Measurements from ENCODE around the gene LCE3A.
"Not testable (repeated sequence)": the region's sequence is repeated elsewhere in the genome, so short reads cannot be mapped to it uniquely, and the experiment has no call there.

Gene LCE3A

DNA sequence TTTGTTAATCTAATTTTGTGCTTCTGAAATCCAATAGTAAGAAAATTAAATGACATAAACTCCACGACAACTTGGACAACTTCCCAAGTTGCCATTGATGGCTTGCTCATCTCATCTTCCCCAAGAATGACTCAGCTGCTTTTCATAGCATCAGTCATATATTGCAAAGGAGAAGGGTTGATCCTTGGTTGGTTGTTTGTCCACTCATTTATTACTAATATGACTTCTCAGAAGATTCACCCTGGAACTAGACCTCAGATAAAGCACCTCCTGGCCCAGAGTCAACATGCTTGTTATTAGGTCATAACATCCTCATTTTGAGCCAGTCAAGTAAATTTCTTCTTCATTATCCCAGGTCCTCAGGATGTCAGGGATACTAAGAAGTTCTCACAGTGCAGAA is 40.3 kb downstream of the LCE3A start:
- no peak for DNase-seq

DNA sequence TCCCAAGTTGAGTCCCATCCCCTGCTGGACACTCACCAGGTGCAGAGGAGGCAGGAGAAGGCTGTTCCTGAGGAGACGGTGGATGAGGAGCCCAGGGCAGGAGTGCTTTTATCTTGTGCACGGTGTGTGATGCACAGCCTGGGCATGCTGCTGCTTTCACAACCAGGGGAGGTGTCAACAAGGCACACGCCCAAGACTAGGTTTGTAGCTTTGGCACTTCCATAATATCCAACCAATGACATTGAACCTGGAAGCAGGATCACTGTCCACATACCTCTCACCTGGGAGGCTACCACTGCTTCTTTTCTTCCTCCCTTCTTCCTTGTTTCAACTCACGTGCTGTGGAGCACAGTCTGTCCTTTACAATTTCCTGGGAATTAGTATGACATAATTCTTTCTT is 42.5 kb downstream of the LCE3A start, which contains the start of gene LCE3D:
Gene LCE3D (minus strand): TSS at position 84 of the 400 bp plus-strand sequence. CDS start 580 bp downstream, outside the sequence.
- in situ Hi-C loops (cut with HindIII; ENCODE audit: low pct_ligation_motif_present, low pct_unique_long_range_greater_than_20kb, low sequenced_read_pairs), result no loop called here
- DNase-seq, result no peak

More for the DNA sequence above, 40.3 kb downstream of the LCE3A start:
- in situ Hi-C loops (cut with HindIII; ENCODE audit: low pct_ligation_motif_present, low pct_unique_long_range_greater_than_20kb, low sequenced_read_pairs), result no loop called here

DNA sequence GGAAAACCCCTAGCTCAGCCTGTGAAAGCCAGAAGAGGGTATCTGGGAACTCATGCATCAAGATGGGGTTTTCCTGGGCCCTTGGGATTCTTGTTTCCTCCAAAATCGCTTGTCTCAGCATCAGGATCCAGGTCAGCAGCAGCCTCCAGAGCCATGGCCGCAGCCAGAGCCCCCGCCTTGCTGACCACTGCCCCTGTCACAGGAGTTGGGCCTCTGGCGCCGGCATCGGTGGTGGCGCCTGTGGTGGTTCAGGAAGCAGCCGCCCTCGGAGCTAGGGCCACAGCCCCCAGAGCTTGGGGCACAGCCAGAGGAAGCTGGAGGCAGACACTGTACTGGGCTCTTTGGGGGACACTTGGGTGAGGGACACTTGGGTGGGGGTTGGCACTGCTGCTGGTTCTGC is 43.4 kb downstream of the LCE3A start:
- in situ Hi-C loops (cut with HindIII; ENCODE audit: low pct_ligation_motif_present, low pct_unique_long_range_greater_than_20kb, low sequenced_read_pairs); DNase-seq: not testable (repeated sequence)

DNA sequence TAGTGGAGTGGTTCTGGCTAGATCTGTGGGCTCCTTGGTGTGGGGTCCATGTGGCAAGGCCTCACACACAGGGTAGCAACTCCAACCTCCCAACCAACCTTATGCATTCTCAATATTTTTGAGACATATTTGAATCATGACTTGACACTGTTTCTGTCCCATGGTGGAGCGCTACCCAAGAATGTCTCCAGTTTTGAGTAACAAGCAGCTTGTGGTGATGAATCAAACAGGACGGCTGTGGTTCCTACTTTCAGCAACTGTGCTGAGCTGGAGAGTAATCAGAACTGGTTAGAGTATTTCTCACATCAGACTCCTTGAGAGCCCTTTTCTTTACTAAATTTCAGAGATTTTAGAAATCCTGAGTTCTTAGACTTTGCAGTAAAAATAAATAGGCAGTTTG is 45.7 kb downstream of the LCE3A start:
- DNase-seq, result no peak
- in situ Hi-C loops (cut with HindIII; ENCODE audit: low pct_ligation_motif_present, low pct_unique_long_range_greater_than_20kb, low sequenced_read_pairs), result no loop called here
